Adipose tissue (tissue), 3 donors: ENCODE results near the gene PPM1H. TPM values are rescaled to one million over a fixed set of nuclear protein-coding genes. Genes with fewer than 3 reads are reported as not detected.
"Not testable (repeated sequence)": the region's sequence is repeated elsewhere in the genome, so short reads cannot be mapped to it uniquely, and the experiment has no call there.

Experiments
- H3K27ac ChIP-seq: one replicate; pipeline ENCODE4 v1.5.1; 2013; ENCODE audit warnings: low read depth, low read length
- WGBS, 3 donors: extraction: QIAGEN DNeasy Blood & Tissue Kit; methylation state at CpG; one replicate each; pipeline ENCODE4 v1.1.7; 2013; 5-methylcytosine and 5-hydroxymethylcytosine counted together
- polyA plus RNA-seq, 3 donors: library from polyadenylated mRNA; stranded (reverse); fragments of 200-250 nt; gene quantifications; one replicate each; pipeline ENCODE4 v1.2.3, GENCODE V29; 2013
- donor health status: healthy with polysubstance abuse.
- donor health status: Bipolar disorder and iron deficiency.
- donor health status: healthy.

Gene PPM1H
- polyA plus RNA-seq, 3 donors: 0.56 to 1.9 (median 1.5) TPM

GRCh38 chr12:62738105-62738504 lies 196.8 kb downstream of the PPM1H start:
- no peak overlapping the region for H3K27ac ChIP-seq
- WGBS, 3 donors: 89 to 99% (median 97%) methylated on average over 3 of the region's 3 CpGs

- WGBS, 3 donors: 98 to 99% (median 98%) methylated on average over 2 of the region's 2 CpGs
- no peak overlapping the region for H3K27ac ChIP-seq
Observed at GRCh38 chr12:62737615-62738014, 197.3 kb downstream of the PPM1H start.

GRCh38 chr12:62737188-62737587 lies 197.8 kb downstream of the PPM1H start:
- no peak overlapping the region for H3K27ac ChIP-seq
- 96% methylated on average over 11 of the region's 11 CpGs for WGBS, 3 donors

GRCh38 chr12:62736596-62736995 lies 198.4 kb downstream of the PPM1H start:
- no peak overlapping the region for H3K27ac ChIP-seq
- 93 to 99% (median 97%) methylated on average over 2 of the region's 2 CpGs for WGBS, 3 donors

GRCh38 chr12:62732861-62733427 lies 202.0 kb downstream of the PPM1H start:
- H3K27ac ChIP-seq: no peak overlapping the region
- 68 to 92% (median 72%) methylated on average over 8 of the region's 8 CpGs for WGBS, 3 donors

GRCh38 chr12:62731055-62731820 lies 203.7 kb downstream of the PPM1H start:
- WGBS, 3 donors: 43 to 57% (median 56%) methylated on average over 11 of the region's 11 CpGs
- H3K27ac ChIP-seq: no peak overlapping the region

- no peak overlapping the region for H3K27ac ChIP-seq
Observed at GRCh38 chr12:62730649-62731048, 204.3 kb downstream of the PPM1H start.

GRCh38 chr12:62729579-62730544 lies 205.1 kb downstream of the PPM1H start:
- WGBS, 3 donors: 74 to 87% (median 81%) methylated on average over 13 of the region's 13 CpGs
- H3K27ac ChIP-seq: not testable (repeated sequence)

More at GRCh38 chr12:62730649-62731048, 204.3 kb downstream of the PPM1H start:
- 63 to 73% (median 66%) methylated on average over 2 of the region's 2 CpGs for WGBS, 3 donors

GRCh38 chr12:62728741-62729140 lies 206.2 kb downstream of the PPM1H start:
- 75 to 95% (median 81%) methylated on average over 2 of the region's 2 CpGs for WGBS, 3 donors
- H3K27ac ChIP-seq: no peak overlapping the region

- H3K27ac ChIP-seq: no peak overlapping the region
- WGBS, 3 donors: 94 to 98% (median 97%) methylated on average over 6 of the region's 6 CpGs
Observed at GRCh38 chr12:62726471-62726980, 208.4 kb downstream of the PPM1H start.

- WGBS, 3 donors: 52 to 73% (median 61%) methylated on average over 1 of the region's 1 CpG
- no peak overlapping the region for H3K27ac ChIP-seq
Observed at GRCh38 chr12:62725781-62726180, 209.2 kb downstream of the PPM1H start.

- 54 to 67% (median 57%) methylated on average over 4 of the region's 4 CpGs for WGBS, 3 donors
- no peak overlapping the region for H3K27ac ChIP-seq
Observed at GRCh38 chr12:62724947-62725451, 210.0 kb downstream of the PPM1H start.

- no peak overlapping the region for H3K27ac ChIP-seq
- WGBS, 3 donors: 94 to 97% (median 95%) methylated on average over 3 of the region's 3 CpGs
Observed at GRCh38 chr12:62724285-62724684, 210.7 kb downstream of the PPM1H start.

GRCh38 chr12:62722971-62723680 lies 211.8 kb downstream of the PPM1H start:
- WGBS, 3 donors: 88 to 96% (median 93%) methylated on average over 3 of the region's 3 CpGs
- H3K27ac ChIP-seq: no peak overlapping the region

GRCh38 chr12:62720661-62721330 lies 214.2 kb downstream of the PPM1H start:
- no peak overlapping the region for H3K27ac ChIP-seq
- 62 to 76% (median 72%) methylated on average over 8 of the region's 8 CpGs for WGBS, 3 donors

- 88 to 93% (median 89%) methylated on average over 2 of the region's 2 CpGs for WGBS, 3 donors
- no peak overlapping the region for H3K27ac ChIP-seq
Observed at GRCh38 chr12:62720025-62720424, 214.9 kb downstream of the PPM1H start.

GRCh38 chr12:62718762-62719426 lies 216.1 kb downstream of the PPM1H start:
- 96 to 100% (median 100%) methylated on average over 2 of the region's 2 CpGs for WGBS, 3 donors
- H3K27ac ChIP-seq: no peak overlapping the region
